D721Med (cell line): Measurements from ENCODE around the gene ERI2.
"Not testable (repeated sequence)": the region's sequence is repeated elsewhere in the genome, so short reads cannot be mapped to it uniquely, and the experiment has no call there.

Experiments used
- DNase-seq: peaks from one replicate; pipeline ENCODE4 v3.0.0; 2011; ENCODE audit warnings: low spot score; ENCODE audit not compliant: insufficient read length
- FAIRE-seq: peaks from 2 replicates; lab custom pipeline; 2011; peaks lifted over from hg19 to GRCh38; lab: Jason Lieb, UNC
- TF ChIP-seq, protein P1 (sequence below): IDR thresholded peaks from 2 replicates; pipeline ENCODE4 v1.5.1; 2012; ENCODE audit warnings: mild to moderate bottlenecking, control low read depth; ENCODE audit not compliant: insufficient read depth; ENCODE audit errors: missing control alignments

Gene ERI2

DNA sequence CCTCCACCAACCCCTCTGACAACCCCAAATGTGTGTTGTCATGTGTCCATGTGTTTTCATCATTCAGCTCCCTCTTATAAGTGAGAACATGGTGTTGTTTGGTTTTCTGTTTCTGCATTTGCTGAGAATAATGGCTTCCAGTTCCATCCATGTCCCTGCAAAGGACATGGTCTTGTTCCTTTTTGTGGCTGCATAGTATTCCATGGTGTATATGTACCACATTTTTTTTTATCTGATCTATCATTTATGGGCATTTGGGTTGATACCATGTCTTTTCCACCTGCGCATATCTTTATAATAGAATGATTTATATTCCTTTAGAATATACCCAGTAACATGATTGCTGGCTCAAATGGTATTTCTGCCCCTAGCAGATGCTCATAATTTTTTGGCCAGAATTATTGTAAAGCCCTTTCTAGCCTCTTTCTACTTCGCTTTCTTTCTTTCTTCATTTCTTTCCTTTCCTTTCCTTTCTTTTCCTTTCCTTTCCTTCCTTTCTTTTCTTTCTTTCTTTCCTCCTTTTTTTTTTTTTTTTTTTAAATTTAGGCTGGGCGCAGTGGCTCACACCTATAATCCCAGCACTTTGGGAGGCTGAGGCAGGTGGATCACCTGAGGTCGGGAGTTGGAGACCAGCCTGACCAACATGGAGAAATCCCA lies 12.8 kb upstream of the ERI2 start:
- TF ChIP-seq, protein P1, sequence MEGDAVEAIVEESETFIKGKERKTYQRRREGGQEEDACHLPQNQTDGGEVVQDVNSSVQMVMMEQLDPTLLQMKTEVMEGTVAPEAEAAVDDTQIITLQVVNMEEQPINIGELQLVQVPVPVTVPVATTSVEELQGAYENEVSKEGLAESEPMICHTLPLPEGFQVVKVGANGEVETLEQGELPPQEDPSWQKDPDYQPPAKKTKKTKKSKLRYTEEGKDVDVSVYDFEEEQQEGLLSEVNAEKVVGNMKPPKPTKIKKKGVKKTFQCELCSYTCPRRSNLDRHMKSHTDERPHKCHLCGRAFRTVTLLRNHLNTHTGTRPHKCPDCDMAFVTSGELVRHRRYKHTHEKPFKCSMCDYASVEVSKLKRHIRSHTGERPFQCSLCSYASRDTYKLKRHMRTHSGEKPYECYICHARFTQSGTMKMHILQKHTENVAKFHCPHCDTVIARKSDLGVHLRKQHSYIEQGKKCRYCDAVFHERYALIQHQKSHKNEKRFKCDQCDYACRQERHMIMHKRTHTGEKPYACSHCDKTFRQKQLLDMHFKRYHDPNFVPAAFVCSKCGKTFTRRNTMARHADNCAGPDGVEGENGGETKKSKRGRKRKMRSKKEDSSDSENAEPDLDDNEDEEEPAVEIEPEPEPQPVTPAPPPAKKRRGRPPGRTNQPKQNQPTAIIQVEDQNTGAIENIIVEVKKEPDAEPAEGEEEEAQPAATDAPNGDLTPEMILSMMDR, result no peak
- FAIRE-seq (no peak), DNase-seq (no peak)

DNA sequence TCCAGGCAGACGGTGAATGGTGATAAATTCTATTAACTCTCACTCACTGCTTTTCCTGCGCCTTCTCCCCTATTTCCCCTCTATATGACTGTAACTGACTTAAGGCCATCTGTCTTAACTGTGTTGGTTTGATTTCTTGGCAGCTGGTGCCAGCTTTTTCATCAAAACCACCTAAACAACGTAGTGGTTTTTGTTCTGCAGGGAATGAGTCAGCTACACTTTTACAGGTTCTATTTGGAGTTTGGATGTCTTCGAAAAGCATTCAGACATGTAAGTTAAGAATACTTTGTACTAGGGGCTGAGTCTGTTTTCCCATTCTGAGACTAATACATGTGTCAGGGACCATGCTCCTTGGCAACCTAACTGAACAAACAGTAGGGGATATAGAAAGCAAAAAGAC lies 8.5 kb upstream of the ERI2 start:
- DNase-seq, result no peak
- no peak for FAIRE-seq

DNA sequence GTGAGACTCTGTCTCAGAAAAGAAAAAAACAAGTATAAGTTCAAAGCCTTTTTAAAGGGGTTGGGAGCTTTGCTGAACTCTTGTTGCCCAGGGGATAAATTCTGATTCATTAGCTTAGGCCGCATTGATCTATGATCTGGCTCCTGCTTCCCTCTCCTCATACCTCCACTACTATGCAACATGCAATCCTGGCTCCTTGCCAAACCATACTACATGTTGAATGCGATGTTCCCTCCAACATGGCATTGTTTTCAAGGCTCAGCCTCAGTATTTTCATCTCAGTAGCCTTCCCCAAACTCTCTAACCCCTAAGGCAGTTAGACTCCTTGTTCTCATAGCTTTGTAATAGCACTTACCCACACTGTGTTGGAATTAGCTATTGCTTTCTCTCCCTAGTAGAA lies 6.2 kb upstream of the ERI2 start:
- DNase-seq (no peak), FAIRE-seq (no peak)
- TF ChIP-seq, protein P1, result no peak

More for the DNA sequence above, 8.5 kb upstream of the ERI2 start:
- TF ChIP-seq, protein P1, result no peak

DNA sequence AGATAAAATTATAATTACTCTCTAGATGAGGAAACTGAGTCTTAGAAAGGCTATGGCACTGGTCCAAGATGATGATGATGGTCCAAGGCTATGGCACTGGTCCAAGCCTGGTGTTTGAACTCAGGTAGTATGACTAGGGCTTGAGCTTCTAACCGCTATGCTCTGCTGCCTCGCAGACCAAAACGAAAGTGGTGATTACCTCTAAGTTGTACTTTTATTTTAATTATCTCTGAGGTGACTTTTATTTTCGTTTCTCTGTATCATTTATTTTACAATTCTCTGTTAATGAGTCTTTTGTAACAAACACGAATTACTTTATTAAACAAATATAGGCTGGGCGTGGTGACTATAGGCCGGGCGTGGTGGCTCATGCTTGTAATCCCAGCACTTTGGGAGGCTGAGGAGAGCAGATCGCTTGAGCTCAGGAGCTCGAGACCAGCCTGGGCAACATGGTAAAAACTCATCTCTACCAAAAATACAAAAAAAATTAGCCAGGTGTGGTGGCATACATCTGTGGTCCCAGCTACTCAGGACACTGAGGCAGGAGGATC lies 5.7 kb upstream of the ERI2 start:
- FAIRE-seq, result no peak
- no peak for DNase-seq

DNA sequence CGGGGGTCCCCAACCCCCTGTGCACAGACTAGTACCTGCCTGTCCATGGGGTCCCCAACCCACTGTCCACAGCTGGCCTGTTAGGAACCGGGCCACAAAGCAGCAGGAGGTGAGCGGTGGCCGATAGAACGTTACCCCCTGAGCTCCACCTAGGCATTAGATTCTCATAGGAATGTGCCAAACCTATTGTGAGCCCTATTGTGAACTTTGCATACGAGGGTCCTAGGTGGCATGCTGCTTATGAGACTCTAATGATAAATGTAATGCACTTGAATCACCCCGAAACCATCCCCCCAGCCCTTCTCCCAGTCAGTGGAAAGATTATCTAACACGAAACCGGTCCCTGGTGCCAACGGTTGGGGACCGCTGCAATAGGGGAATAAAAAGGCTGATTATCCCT lies 1.6 kb upstream of the ERI2 start:
- TF ChIP-seq, protein P1, result no peak
- DNase-seq (no peak), FAIRE-seq (no peak)

More for the DNA sequence above, 5.7 kb upstream of the ERI2 start:
- TF ChIP-seq, protein P1, result no peak

DNA sequence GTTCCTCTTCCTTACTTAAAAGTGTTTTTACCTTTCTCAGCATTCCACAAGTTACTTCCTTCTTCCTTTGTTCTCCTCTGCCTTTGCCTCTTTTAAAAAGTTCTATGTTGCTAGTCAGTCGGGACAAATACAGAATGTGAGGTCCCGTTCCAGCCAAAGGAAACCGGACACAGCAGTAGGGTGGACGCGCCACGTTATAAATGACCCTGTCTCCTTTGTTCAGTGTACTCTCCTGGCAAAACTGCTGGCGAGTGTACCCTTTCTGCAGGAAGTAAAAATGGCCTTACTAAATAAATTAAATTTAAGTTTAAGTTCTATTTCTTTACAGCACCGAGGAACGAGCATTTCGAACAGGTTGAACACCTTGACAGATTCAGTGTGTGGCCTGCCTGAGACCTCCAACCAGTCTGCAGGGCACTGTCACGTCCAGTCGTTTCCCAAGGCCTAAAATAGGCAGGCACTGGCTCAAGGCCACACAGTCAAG lies 546 bp downstream of the ERI2 start:
- FAIRE-seq, DNase-seq: not testable (repeated sequence)

DNA sequence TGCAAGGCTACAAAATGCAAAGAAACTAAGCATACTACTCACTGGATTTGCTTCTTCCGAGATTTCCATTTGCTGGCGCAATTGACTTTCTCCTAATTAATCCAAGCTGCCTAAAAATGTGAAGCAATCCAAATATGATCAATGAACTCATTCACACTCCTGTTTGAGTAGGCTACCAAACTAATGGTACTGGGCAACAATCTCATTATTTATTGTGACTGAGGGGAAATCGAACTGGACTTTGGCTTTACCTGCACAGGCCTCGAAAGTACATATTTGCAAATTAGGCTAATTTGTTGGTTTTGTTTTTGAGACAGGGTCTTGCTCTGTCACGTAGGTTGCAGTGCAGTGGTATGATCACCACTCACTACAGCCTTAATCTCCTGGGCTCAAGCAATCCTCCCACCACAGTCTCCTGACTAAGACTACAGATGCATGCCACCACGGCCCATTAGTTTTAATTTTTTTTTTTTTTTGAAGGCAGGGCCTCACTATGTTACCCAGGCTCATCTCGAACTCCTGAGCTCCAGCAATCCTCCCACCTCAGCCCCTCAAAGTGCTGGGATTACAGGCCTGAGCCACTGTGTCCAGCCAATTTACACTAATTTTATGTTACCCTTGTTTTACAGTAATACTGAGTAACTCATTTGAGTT lies 2.6 kb downstream of the ERI2 start:
- TF ChIP-seq, protein P1, result no peak
- no peak for DNase-seq
- no peak for FAIRE-seq
